Stimulated activated CD4-positive, alpha-beta T cell treated with anti-CD3 and anti-CD28 coated beads, Interleukin-15, amount 100 ng/mL, for 48 hours (primary cell): ENCODE data around the gene ZBTB32.

Experiments used
- DNase-seq, 2 donors: peaks; one replicate each; pipeline ENCODE4 v3.0.0-alpha.2; 2020; ENCODE audit warnings: low read depth in 2 of 2

ZBTB32 gene

DNA sequence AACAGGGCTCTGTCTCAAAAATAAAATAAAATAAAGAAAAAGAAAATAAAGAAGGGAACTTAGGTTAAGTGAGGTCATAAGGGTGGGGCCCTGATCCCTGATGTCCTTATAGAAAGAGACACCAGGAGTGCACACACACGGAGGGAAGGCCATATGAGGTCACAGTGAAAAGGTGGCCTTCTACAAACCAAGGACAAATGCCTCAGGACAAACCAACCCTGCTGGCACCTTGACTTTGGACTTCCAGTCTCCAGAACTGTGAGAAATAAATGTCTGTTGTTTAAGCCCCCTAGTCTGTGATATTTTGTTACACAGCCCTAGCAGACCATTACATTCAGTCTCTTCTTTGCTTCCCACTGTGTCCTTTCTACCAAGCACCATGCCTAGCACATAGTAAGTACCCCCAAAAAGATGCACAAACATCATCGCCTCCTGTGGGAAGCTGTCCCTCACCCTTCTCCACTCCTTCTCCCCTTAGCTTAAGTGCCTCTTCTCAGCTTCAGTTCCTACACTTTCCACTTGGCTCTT, 8.4 kb upstream of the ZBTB32 start:
- no peak for DNase-seq

DNA sequence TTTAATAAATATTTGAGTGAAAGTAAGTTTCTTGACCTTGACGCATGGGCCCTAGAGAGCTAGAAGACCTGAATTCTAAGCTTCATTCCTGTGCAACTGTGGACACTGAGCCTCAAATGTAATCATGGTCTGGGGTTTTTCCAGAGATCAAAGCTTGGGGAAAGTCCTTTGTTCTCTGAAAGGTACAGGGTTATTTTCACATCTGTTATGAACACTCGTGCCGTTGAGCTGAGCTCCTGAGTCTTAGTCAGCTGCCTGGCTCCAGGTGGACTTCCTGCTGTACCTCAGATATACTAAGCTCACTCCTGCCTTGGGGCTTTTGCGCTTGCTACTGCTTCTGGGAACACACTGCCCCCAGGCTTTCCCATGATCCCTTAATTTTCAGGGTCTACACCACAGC, 7.5 kb upstream of the ZBTB32 start:
- DNase-seq: no peak

DNA sequence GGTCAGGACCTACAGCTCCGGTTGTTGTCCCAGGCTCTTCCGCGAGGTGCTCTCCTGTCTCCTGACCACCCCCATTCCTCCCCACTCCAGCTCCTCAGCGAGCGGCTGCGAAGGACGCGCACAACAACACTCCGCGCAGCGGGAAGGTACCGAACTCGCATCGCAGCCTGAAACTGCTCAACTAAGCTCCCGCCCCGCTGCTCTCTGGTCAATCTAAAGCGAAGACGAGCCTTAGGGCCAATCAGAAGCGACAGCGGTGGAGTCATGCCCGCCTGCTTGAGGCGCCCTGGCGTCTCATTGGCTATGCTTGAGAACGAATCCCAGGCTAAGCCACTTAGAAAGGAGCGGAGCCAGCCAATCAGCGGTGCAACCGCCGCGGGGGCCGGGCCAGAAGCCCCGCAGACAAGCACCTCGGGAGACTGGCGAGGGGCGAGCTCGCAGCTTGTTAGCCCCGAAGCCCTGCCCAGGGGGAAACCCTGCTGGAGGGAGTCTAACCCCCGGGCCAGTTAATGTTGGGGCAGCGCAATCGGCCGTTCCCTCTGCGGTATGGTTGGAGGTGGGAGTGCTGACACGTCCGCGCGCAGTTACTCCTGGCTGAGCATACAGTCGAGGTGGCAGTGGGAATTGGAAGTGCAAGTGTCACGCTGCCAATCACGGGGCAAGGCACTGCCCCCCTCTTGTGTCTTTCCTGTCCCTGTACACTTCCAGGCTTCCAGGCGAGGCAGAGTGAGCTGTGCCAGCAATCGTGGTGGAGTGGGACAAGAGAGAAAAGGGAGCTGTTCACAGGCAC, 1.9 kb upstream of the ZBTB32 start:
- peak; percentile 91 to 92 for DNase-seq

DNA sequence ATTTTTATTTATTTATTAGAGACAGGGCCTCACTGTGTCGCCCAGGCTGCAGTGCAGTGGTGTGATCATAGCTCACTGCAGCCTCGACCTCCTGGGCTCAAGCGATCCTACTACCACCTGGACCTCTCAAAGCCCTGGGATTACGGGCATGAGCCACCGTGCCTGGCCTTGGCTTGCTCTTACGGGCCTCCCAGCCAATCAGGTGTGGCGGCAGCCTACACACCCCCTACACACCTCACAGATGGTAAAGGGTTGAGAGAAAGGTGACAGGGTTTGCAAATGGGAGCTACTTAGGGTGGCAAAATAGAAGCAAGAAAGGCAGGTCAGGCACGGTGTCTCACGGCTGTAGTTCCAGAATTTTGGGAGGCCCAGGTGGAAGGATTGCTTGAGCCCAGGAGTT, 1.0 kb upstream of the ZBTB32 start:
- no peak for DNase-seq

DNA sequence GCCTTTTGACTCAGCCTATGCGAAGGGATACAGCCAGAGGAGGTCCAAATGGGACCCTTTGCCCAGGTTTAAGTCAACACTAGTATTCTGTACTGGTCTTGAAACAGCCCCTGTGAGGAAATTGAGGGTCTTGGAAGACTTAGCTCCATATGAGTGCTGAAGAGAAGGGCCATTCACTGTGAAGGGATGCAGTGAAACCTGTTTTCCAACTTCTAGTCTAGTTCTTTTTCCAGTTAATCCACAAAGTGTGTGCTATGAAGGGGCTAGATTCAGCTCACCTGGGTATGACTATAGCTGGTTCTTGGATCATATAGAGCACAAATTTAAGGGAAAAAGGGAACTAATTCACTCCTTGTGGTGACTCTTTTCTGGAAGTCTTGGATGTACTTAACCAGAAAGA, 4.0 kb downstream of the ZBTB32 start:
- no peak for DNase-seq

DNA sequence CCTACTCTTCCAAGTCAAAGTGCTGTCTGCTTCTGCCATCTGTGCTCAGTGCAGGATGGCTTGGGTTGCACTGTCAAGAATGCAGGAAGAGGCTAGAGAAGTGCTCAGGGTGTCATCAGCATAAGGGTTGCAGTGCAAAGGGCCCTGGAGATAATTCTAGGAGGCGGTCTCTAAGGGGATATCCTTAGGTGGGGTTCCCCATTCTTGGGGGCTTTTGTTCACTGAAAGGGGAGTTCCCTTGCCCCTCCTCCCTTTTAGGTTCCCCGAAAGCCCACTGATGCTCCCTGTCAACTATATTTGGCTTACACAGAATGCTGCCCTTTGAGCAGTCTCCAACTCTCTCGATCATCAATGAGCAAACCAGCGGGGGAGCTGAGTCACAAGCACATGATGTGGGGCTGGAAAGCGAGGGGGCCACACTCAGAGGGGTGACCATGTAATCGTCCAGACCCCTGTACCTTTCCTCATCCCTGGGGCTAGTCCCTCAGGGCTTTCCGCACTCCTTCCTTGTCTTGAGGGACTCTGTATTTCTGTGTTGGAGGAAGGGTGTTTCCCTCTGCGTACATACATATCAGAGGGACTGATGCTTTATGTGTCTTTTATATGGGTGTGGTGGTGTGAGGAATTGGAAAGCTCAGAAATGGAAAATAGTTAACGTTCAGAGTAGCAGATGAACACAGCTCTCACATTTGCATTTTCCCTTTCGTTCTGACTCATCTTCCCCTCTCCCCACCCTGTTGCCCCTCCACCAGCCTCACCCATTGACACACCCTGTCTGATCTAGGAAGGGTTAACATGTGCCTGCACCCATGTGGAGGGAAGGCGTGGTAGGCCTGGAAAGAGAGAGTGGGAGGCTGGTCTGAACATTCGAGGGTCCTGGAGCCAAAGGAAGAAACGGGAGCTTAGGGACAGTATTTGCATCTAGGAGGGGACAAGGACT, 6.7 kb downstream of the ZBTB32 start:
- peak; percentile 65 to 69 for DNase-seq

DNA sequence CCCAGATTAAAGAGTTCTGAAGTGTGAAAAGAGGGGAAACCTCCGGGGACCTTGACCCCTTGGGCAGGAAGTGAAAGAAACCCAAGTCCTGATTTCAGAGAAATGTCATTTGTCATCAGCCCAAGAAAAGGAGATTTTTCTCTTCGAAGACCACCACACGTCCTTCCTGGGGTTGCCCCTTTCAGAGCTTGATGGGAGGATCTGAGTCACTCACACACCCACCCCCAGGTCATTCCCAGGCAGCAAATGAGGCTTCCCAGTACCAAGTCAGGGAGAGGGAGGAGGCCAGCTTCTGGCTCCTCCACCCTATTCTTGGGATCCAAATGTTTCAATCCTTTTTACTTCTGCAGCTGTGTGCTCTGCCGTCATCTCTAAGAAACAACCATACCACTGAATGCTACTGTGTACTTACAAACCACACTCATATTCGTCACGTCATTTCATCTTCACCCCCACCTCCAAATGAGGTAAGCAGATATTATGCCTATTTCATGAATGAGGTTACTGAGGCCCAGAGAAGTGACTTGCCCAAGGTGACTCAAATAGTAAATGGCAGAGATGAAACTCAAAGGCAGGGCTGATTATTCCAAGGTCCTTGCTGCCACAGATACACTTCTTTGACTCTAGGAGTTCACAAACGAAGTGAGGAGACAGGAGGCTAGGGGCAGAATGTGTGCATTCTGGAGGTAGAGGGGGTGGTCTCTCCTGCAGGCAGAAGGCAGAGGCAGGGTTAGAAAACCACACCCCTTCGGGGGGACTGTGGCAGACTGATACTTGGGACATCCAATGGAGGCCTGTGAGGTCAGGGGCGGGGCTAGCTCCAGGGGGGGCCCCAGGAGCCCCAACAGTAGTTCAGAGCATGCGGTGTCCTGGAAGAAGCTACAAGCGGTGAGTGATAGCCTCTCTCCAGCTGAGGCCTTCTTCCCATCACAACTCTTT, 8.5 kb downstream of the ZBTB32 start:
- peak; percentile 80 to 82 for DNase-seq

DNA sequence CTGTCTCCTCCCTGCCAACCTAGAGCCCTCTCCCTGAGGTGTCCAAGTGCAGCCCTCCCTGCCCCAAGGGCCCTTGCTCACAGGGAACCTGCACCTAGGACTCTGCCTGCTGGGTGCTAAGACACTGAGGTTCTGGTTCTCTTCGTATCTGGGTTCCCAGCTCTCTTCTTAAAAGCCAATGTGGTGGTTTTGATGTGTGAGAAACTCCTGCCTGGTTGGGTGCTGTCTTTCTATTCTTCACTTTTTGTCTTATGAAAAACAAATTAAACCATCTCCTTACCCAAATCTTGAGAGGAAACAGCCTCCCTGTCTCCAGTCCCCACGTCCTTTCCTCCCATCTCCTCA, 9.1 kb downstream of the ZBTB32 start:
- no peak for DNase-seq

DNA sequence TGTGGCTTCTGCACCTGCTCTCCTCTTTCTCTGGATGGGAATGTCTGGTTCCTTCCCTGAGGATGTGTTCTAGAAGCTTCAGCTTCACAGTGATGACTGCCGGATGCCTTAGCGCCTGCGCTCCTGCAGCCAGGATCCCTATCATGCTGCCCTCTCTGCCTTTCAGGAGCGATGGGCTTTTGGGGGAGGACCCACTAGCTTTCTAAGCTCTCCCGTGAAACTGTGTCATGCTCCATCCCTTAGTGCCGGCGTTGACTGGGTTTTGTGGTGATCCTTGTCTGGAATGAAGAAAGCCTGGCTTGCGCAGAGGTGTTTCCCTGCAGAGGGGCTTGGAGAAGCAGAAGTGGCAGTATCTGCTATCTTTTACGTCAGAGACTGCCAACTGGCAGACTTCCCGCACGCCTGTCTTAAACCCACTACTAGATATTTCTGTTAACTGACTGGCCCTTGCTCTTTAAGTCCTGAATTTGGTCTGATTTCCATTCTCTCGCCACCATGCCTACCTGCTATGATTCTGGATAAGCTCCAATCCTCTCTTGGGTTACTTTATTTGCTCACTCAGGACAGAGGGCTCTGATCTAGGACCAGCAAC, 9.6 kb downstream of the ZBTB32 start:
- no peak for DNase-seq

DNA sequence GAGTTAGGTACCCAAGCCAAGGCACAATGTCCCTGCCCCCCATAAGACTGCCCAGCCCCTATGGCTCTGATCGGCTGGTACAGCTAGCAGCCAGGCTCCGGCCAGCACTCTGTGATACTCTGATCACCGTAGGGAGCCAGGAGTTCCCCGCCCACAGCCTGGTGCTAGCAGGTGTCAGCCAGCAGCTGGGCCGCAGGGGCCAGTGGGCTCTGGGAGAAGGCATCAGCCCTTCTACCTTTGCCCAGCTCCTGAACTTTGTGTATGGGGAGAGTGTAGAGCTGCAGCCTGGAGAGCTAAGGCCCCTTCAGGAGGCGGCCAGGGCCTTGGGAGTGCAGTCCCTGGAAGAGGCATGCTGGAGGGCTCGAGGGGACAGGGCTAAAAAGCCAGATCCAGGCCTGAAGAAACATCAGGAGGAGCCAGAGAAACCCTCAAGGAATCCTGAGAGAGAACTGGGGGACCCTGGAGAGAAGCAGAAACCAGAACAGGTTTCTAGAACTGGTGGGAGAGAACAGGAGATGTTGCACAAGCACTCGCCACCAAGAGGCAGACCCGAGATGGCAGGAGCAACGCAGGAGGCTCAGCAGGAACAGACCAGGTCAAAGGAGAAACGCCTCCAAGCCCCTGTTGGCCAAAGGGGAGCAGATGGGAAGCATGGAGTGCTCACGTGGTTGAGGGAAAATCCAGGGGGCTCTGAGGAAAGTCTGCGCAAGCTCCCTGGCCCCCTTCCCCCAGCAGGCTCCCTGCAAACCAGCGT, 10.4 kb downstream of the ZBTB32 start:
- DNase-seq: no peak

DNA sequence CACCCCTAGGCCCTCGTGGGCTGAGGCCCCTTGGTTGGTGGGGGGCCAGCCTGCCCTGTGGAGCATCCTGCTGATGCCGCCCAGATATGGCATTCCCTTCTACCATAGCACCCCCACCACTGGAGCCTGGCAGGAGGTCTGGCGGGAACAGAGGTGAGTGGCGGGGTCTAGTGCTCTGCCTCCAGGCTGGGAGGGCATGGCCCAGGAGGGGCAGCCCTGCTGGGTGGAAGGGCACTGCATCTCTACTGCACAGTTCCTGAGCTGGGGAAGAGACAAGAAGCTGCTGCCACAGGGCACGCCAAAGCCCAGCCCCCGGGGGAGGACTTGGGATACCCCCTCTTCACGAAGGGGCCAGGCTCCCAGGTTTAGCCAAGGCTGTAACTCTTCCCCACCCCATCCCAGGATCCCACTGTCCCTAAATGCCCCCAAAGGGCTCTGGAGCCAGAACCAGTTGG, 11.0 kb downstream of the ZBTB32 start:
- no peak for DNase-seq

DNA sequence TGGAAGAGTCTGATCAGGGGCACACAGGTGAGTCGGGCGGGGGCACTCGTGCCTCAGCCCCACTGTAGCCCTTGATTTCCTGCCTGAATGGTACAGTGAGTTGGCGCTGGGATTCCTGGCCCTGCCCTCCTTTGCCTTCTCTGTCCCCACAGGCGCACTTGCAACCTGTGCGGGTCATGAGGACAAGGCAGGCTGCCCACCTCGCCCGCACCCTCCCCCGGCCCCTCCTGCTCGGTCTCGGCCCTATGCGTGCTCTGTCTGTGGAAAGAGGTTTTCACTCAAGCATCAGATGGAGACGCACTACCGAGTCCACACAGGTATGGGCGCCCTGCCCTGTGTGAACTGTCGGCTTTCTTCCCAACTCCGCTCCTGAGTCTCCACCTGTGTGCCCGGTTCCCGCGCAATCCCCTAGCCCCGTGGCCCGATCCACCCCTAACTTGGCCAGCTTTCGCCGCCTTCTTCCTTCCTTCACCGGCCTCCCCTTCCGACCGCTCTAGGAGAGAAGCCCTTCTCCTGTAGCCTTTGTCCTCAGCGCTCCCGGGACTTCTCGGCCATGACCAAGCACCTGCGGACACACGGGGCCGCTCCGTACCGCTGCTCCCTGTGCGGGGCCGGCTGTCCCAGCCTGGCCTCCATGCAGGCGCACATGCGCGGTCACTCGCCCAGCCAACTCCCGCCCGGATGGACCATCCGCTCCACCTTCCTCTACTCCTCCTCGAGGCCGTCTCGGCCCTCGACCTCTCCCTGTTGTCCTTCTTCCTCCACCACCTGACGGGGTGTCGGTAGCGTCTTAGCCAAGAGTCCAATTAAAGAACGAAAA, 11.8 kb downstream of the ZBTB32 start:
- no peak for DNase-seq

DNA sequence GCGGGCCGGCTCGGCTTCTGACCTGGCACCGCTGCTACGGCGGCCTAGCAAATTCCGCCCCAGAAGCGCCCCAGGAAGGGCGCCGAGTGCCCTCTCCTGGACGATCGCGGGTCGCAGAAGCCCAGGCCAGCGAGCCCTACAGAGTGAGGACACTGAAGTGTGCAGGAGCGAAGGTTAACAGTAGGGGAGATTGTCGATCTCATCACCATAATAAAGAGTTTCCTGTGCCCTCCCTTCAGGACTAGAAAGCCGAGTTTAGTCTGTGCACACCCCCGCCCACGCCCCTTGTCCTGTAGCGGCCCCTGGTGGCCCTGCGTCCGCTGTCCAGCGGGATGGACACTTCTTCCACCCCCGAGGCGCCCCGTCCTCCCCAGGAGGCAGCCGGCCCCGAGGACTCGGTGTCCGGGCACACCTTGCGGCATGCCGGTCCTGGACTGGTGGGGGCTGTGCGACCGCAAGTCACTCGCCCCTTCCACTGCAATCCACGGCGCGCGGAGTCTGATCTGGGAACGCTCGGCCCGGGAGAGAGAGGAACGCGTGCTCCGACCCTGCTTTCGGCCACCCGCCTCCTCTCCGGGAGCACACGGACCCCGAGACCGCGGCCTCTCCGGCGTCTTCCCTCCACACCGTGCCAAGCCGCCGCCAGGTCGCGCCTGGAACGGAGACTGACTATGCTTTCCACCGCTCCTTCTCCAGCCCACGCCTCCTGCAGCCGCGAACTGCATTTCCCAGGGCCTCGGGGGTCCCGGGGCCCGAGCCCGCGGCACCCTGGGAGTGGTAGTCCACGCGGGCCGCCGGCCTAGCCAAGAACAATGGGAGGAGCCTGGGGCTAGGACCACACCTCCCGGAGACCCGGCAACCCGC, 12.7 kb downstream of the ZBTB32 start:
- DNase-seq: peak; percentile 95 to 96

DNA sequence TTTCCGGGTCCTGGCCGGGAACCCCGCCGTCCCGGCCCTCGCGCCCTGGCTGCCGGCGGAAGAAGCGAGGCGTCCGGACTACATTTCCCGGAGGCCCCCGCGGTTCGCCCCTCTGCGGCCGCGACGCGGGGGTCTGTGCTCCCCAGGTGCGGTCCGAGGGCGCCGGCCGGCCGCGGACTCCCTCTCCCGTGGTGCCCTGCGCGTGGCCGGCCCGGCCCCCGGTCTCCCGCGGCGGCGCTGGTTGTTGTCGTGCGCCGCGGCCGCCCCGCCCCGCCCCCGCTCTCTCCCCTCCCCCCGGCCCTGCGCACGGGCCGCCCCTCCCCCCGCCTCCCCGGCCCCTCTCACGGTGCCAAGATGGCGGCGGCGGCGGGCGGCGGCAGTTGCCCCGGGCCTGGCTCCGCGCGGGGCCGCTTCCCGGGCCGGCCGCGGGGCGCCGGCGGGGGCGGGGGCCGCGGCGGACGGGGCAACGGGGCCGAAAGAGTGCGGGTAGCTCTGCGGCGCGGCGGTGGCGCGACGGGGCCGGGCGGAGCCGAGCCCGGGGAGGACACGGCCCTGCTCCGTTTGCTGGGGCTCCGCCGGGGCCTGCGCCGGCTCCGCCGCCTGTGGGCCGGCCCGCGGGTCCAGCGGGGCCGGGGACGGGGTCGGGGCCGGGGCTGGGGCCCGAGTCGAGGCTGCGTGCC, 13.4 kb downstream of the ZBTB32 start, which contains the start of gene KMT2B:
TSS of gene KMT2B (plus strand) at position 339 of the 680 bp plus-strand sequence. CDS start at position 355, 16 bp downstream.
- no peak for DNase-seq

DNA sequence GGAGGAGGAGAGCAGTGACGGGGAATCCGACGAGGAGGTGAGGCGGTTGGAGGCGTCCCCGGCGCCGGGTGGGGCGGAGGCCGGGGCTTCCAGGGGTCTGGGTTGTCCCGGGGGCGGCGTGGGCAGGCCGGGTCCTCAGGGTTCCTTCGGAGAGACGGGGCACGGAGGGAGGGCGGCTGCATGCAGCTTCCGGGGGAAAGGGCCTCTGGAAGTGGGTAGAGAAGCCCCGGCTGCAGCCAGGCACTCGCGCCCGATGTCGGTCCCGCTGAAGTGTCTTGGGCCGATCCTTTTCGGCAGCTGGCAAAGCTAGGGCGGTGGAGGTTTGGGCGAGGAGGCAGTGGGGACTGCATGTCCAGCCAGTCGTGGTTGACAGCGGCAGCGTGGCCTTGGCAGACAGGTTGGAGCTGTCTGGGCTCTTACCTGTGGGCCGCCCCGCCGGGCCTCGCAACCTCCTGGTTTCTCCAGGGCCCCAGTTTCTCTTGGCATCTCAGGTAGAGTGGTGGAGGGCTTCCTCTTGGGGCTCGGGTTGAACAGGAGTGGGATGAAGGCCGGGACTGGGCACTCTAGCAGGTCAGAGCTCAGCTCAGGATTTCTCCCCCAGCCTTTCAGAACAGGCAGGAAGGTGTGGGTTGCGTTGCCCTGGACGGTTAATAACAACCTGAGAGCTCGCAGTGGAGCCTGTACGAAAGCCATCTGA, 14.1 kb downstream of the ZBTB32 start:
- DNase-seq: peak in 1 of 2 donors; percentile 57

DNA sequence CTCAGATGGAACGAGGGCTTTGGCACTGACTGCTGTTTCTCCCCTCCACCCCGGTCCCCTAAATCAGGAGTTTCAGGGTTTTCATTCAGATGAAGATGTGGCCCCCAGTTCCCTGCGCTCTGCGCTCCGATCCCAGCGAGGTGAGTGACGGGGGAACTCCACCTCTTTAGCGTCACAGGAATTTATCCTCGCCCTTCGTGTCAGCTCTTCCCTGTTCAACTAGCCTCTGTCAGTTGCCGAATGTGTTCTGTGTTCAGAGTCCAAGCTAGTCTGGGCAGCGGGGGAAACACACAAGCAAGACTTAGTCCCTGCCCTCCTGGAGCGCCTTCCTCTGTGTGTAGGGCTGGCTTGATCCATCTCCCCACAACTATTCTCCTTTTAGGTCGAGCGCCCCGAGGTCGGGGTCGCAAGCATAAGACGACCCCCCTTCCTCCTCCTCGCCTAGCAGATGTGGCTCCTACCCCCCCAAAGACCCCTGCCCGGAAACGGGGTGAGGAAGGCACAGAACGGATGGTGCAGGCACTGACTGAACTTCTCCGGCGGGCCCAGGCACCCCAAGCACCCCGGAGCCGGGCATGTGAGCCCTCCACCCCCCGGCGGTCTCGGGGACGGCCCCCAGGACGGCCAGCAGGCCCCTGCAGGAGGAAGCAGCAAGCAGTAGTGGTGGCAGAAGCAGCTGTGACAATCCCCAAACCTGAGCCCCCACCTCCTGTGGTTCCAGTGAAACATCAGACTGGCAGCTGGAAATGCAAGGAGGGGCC, 15.2 kb downstream of the ZBTB32 start:
- no peak for DNase-seq
